HL-60 (cell line): Measurements from ENCODE around the gene LYRM1.

Experiments
- POLR2AphosphoS5 ChIP-seq: IDR thresholded peaks from 2 replicates; pipeline ENCODE4 v1.6.1; 2012; ENCODE audit warnings: low read depth
- TF ChIP-seq, protein P1 (sequence below): IDR thresholded peaks from one replicate; pipeline ENCODE4 v1.5.1; 2011; ENCODE audit warnings: low read length, control low read depth, inconsistent platforms; ENCODE audit not compliant: insufficient read depth
- TF ChIP-seq, protein P2 (sequence below): IDR thresholded peaks from 2 replicates; pipeline ENCODE4 v1.6.1; 2012; ENCODE audit warnings: low read depth; ENCODE audit not compliant: insufficient replicate concordance

DNA sequence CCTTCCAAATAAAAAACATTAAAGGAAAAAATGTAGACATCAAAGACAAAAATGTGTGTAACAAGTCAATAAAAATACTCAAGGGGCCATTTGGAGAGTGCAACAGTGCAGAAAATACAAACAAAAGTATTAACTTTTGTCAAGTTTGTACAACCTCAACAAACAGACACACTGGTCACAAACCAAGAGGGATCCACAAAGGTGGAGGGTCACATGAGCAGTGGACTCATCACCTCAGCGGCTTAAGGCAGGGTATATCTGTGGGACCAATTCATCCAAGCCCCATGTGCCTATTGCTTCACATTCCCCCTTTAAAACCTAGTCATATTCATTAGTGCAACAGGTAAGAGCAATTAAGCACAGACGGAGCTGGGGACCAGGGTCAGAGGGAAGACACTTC, 45.6 kb upstream of the LYRM1 start:
- TF ChIP-seq POLR2AphosphoS5: no peak
- TF ChIP-seq, protein P1, sequence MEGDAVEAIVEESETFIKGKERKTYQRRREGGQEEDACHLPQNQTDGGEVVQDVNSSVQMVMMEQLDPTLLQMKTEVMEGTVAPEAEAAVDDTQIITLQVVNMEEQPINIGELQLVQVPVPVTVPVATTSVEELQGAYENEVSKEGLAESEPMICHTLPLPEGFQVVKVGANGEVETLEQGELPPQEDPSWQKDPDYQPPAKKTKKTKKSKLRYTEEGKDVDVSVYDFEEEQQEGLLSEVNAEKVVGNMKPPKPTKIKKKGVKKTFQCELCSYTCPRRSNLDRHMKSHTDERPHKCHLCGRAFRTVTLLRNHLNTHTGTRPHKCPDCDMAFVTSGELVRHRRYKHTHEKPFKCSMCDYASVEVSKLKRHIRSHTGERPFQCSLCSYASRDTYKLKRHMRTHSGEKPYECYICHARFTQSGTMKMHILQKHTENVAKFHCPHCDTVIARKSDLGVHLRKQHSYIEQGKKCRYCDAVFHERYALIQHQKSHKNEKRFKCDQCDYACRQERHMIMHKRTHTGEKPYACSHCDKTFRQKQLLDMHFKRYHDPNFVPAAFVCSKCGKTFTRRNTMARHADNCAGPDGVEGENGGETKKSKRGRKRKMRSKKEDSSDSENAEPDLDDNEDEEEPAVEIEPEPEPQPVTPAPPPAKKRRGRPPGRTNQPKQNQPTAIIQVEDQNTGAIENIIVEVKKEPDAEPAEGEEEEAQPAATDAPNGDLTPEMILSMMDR: no peak
- TF ChIP-seq, protein P2, sequence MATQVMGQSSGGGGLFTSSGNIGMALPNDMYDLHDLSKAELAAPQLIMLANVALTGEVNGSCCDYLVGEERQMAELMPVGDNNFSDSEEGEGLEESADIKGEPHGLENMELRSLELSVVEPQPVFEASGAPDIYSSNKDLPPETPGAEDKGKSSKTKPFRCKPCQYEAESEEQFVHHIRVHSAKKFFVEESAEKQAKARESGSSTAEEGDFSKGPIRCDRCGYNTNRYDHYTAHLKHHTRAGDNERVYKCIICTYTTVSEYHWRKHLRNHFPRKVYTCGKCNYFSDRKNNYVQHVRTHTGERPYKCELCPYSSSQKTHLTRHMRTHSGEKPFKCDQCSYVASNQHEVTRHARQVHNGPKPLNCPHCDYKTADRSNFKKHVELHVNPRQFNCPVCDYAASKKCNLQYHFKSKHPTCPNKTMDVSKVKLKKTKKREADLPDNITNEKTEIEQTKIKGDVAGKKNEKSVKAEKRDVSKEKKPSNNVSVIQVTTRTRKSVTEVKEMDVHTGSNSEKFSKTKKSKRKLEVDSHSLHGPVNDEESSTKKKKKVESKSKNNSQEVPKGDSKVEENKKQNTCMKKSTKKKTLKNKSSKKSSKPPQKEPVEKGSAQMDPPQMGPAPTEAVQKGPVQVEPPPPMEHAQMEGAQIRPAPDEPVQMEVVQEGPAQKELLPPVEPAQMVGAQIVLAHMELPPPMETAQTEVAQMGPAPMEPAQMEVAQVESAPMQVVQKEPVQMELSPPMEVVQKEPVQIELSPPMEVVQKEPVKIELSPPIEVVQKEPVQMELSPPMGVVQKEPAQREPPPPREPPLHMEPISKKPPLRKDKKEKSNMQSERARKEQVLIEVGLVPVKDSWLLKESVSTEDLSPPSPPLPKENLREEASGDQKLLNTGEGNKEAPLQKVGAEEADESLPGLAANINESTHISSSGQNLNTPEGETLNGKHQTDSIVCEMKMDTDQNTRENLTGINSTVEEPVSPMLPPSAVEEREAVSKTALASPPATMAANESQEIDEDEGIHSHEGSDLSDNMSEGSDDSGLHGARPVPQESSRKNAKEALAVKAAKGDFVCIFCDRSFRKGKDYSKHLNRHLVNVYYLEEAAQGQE: no peak
